Measurements from ENCODE around the gene TP53I13. TPM values are rescaled to one million over a fixed set of nuclear protein-coding genes. Genes with fewer than 3 reads are reported as not detected.

The TP53I13 gene
- total RNA-seq, 1 experiment from 2014 or later: 28.1 TPM

- peak overlapping the region; percentile 78 to 88 for H3K4me3 Mint-ChIP-seq
- no peak overlapping the region for H3T11ph ChIP-seq (ENCODE audit: low read length)
- no peak overlapping the region for H4K8ac ChIP-seq (replicated peaks; ENCODE audit: insufficient read length, low read depth, low read length)
- H2BK20ac ChIP-seq (ENCODE audit: low read depth, low read length, poor library complexity, severe bottlenecking): no peak overlapping the region
- peak overlapping the region; percentile 63 for H3K4me2 ChIP-seq (ENCODE audit: insufficient read depth, insufficient read length, low read length)
- no peak overlapping the region for H3K56ac ChIP-seq (ENCODE audit: insufficient read length, low read depth, low read length)
- H2BK15ac ChIP-seq (ENCODE audit: low read depth, low read length): no peak overlapping the region
- peaks cover 34% of the 10 kb centered on the region for H3K23me2 ChIP-seq (ENCODE audit: insufficient read length, low read depth, low read length, poor library complexity, severe bottlenecking)
- H2BK5ac ChIP-seq (ENCODE audit: insufficient read length, low read length): no peak overlapping the region
- no peaks in the 10 kb centered on the region for H3K9me3 Mint-ChIP-seq
- no peak overlapping the region for H3K27ac Mint-ChIP-seq
- no peak overlapping the region for H2AFZ ChIP-seq (ENCODE audit: low read length)
- H3K4me1 Mint-ChIP-seq: peaks cover 42 to 67% of the 10 kb centered on the region in 2 experiments
- H3K36me3 Mint-ChIP-seq (ENCODE audit: insufficient read depth in 1 of 3, low read depth in 3 of 3): peaks cover 0 to 1% (median 0%) of the 10 kb centered on the region in 3 experiments; a peak in 1 of 7 replicates
- no peak overlapping the region for H4K5ac ChIP-seq (ENCODE audit: insufficient read length, low read depth, low read length)
- no peaks in the 10 kb centered on the region for H3K27me3 ChIP-seq (ENCODE audit: insufficient read depth, low read length)
- no peak overlapping the region for H2BK12ac ChIP-seq (ENCODE audit: insufficient read length, low read depth, low read length)
- TF ChIP-seq, protein P1, sequence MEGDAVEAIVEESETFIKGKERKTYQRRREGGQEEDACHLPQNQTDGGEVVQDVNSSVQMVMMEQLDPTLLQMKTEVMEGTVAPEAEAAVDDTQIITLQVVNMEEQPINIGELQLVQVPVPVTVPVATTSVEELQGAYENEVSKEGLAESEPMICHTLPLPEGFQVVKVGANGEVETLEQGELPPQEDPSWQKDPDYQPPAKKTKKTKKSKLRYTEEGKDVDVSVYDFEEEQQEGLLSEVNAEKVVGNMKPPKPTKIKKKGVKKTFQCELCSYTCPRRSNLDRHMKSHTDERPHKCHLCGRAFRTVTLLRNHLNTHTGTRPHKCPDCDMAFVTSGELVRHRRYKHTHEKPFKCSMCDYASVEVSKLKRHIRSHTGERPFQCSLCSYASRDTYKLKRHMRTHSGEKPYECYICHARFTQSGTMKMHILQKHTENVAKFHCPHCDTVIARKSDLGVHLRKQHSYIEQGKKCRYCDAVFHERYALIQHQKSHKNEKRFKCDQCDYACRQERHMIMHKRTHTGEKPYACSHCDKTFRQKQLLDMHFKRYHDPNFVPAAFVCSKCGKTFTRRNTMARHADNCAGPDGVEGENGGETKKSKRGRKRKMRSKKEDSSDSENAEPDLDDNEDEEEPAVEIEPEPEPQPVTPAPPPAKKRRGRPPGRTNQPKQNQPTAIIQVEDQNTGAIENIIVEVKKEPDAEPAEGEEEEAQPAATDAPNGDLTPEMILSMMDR (conservative IDR thresholded peaks at IDR 0.05): peak; percentile 45
- peaks cover 4% of the 10 kb centered on the region; the same call in 1 of the 2 replicates for H3K4me1 ChIP-seq (ENCODE audit: insufficient read depth, low read length)
- H3K79me2 ChIP-seq (ENCODE audit: insufficient read depth, low read length): no peaks in the 10 kb centered on the region; the same call in 1 of the 2 replicates
- no peaks in the 10 kb centered on the region for H4K20me1 ChIP-seq (ENCODE audit: control insufficient read depth, insufficient read depth, insufficient read length)
- H3K9me3 ChIP-seq (ENCODE audit: control insufficient read depth, low read depth, low read length): no peaks in the 10 kb centered on the region
- H3K79me1 ChIP-seq (ENCODE audit: insufficient read depth, low read depth, low read length, poor library complexity, severe bottlenecking): no peaks in the 10 kb centered on the region
- no CpG with 5 or more reads among the region's 64 CpGs for WGBS (ENCODE audit: extremely low coverage, insufficient read length, low lambda C conversion rate)
- peaks cover 5% of the 10 kb centered on the region for H3K27me3 Mint-ChIP-seq (ENCODE audit: low read depth)
- peak; percentile 88 for DNase-seq
- no peak overlapping the region for H2AK5ac ChIP-seq (ENCODE audit: insufficient read length, low read length)
- H4K91ac ChIP-seq (ENCODE audit: insufficient read length, low read depth, low read length): no peak overlapping the region
- no peak overlapping the region for H3K14ac ChIP-seq (ENCODE audit: insufficient read depth, low read length)
- no peak overlapping the region for H3K4ac ChIP-seq (ENCODE audit: low read depth, low read length)
- no peak overlapping the region for H3K27ac ChIP-seq (ENCODE audit: insufficient read length, low read depth, low read length)
- no peak overlapping the region for H3K23ac ChIP-seq (ENCODE audit: insufficient read length, low read depth, low read length)
- H3K9ac ChIP-seq (ENCODE audit: extremely low read depth, insufficient read length, low read length): no peak overlapping the region
- H2BK120ac ChIP-seq (ENCODE audit: low read depth, low read length, poor library complexity, severe bottlenecking): no peak overlapping the region
- no peak overlapping the region for H3K18ac ChIP-seq (ENCODE audit: insufficient read length, low read depth, low read length)
Measured at GRCh38 chr17:29593591-29594518, 25.4 kb downstream of the TP53I13 start.

Data from H9 (cell line).